CD14-positive monocyte (primary cell): Measurements from ENCODE around the gene RAB17. TPM values are rescaled to one million over a fixed set of nuclear protein-coding genes. Genes with fewer than 3 reads are reported as not detected.

Source experiments
- DNase-seq, 3 donors: peaks; one replicate each; pipeline ENCODE4 v3.0.0-alpha.2; 2011 to 2022
- H2AFZ ChIP-seq: 2 replicates; pipeline ENCODE4 v1.6.0; 2012; ENCODE audit warnings: mild to moderate bottlenecking, low read depth, low read length, inconsistent platforms; ENCODE audit not compliant: insufficient read depth, poor library complexity, severe bottlenecking
- H3K27ac ChIP-seq, 2 donors: 1 replicate in 1 of 2; 2 replicates in 1 of 2; pipeline ENCODE4 v1.5.1; 2012 to 2013; ENCODE audit warnings: low read length in 2 of 2, control low read depth in 1 of 2, inconsistent platforms in 1 of 2, low read depth in 1 of 2, mild to moderate bottlenecking in 1 of 2
- H3K27me3 ChIP-seq, 2 donors: one replicate each; pipeline versions ENCODE4 v1.6.0 to v1.6.1; 2011 to 2013; ENCODE audit warnings: low read length in 2 of 2; ENCODE audit not compliant: control insufficient read depth in 2 of 2, insufficient read depth in 2 of 2
- H3K36me3 ChIP-seq, 2 donors: replicated peaks in 1 of 2; 1 replicate in 1 of 2; 2 replicates in 1 of 2; pipeline versions ENCODE4 v1.5.1 to v1.6.1; 2012 to 2013; ENCODE audit warnings: low read length in 2 of 2, control low read depth in 1 of 2, inconsistent platforms in 1 of 2, mild to moderate bottlenecking in 1 of 2; ENCODE audit not compliant: insufficient read depth in 2 of 2, control insufficient read depth in 1 of 2
- H3K4me1 ChIP-seq, 2 donors: 1 replicate in 1 of 2; 2 replicates in 1 of 2; pipeline versions ENCODE4 v1.5.1 to v1.6.1; 2012 to 2013; ENCODE audit warnings: low read length in 2 of 2, control low read depth in 1 of 2, inconsistent platforms in 1 of 2, mild to moderate bottlenecking in 1 of 2, moderate library complexity in 1 of 2; ENCODE audit not compliant: insufficient read depth in 2 of 2, control insufficient read depth in 1 of 2
- H3K4me2 ChIP-seq: replicated peaks from 2 replicates; pipeline ENCODE3; 2012; ENCODE audit warnings: low read length, moderate library complexity, mild to moderate bottlenecking; ENCODE audit not compliant: poor library complexity, severe bottlenecking; ENCODE audit errors: extremely low read depth
- H3K4me3 ChIP-seq, 3 experiments: fragments of 200-600 bp in 1 of 3; sonication (generic) in 1 of 3; replicated peaks in 1 of 3; 1 replicate in 2 of 3; 2 replicates in 1 of 3; pipeline ENCODE4 v1.5.1; 2011 to 2013; ENCODE audit warnings: low read length in 3 of 3, mild to moderate bottlenecking in 3 of 3, control low read depth in 2 of 3, low read depth in 2 of 3, inconsistent platforms in 1 of 3, moderate library complexity in 1 of 3
- H3K79me2 ChIP-seq: 2 replicates; pipeline ENCODE4 v1.6.0; 2012; ENCODE audit warnings: mild to moderate bottlenecking, control low read depth, inconsistent platforms, low read length, moderate library complexity; ENCODE audit not compliant: insufficient read depth
- H3K9ac ChIP-seq: 2 replicates; pipeline ENCODE4 v1.6.0; 2017; ENCODE audit warnings: low read length, mild to moderate bottlenecking; ENCODE audit not compliant: insufficient read depth, poor library complexity, severe bottlenecking
- H3K9me3 ChIP-seq, 2 donors: replicated peaks in 1 of 2; 1 replicate in 1 of 2; 2 replicates in 1 of 2; pipeline versions ENCODE4 v1.5.1 to v1.6.1; 2012 to 2013; ENCODE audit warnings: low read length in 2 of 2, control low read depth in 1 of 2; ENCODE audit not compliant: control insufficient read depth in 1 of 2, insufficient read depth in 1 of 2
- H4K20me1 ChIP-seq: 2 replicates; pipeline ENCODE4 v1.6.0; 2012; ENCODE audit warnings: mild to moderate bottlenecking, low read length, control low read depth, moderate library complexity; ENCODE audit not compliant: insufficient read depth
- H3K27ac Mint-ChIP-seq, 7 donors: one replicate each; pipeline ENCODE4 v1.8.0; 2020; ENCODE audit warnings: mild to moderate bottlenecking in 7 of 7, mixed read lengths in 7 of 7, moderate library complexity in 6 of 7, inconsistent platforms in 2 of 7
- H3K27me3 Mint-ChIP-seq, 3 donors: one replicate each; pipeline ENCODE4 v1.8.0; 2021 to 2022; ENCODE audit warnings: low read depth in 3 of 3, mild to moderate bottlenecking in 3 of 3, mixed read lengths in 3 of 3, moderate library complexity in 3 of 3, inconsistent platforms in 1 of 3
- H3K36me3 Mint-ChIP-seq, 2 donors: one replicate each; pipeline ENCODE4 v1.8.0; 2020; ENCODE audit warnings: mixed read lengths in 2 of 2, inconsistent platforms in 1 of 2, mild to moderate bottlenecking in 1 of 2
- H3K4me1 Mint-ChIP-seq: one replicate; pipeline ENCODE4 v1.8.0; 2020; ENCODE audit warnings: mild to moderate bottlenecking, mixed read lengths
- H3K4me3 Mint-ChIP-seq, 2 donors: one replicate each; pipeline ENCODE4 v1.8.0; 2020; ENCODE audit warnings: mild to moderate bottlenecking in 2 of 2, mixed read lengths in 2 of 2, moderate library complexity in 1 of 2
- H3K9me3 Mint-ChIP-seq, 7 donors: one replicate each; pipeline ENCODE4 v1.8.0; 2020 to 2022; ENCODE audit warnings: mixed read lengths in 7 of 7, mild to moderate bottlenecking in 6 of 7, moderate library complexity in 6 of 7, inconsistent platforms in 2 of 7
- CTCF ChIP-seq: fragments of 200-600 bp; IDR thresholded peaks from one replicate; pipeline ENCODE4 v1.8.0; 2022; ENCODE audit warnings: antibody characterized with exemption, mild to moderate bottlenecking
- WGBS: methylation state at CpG from one replicate; pipeline ENCODE4 v1.1.5; 2013; ENCODE audit warnings: missing lambda C conversion rate; ENCODE audit not compliant: insufficient coverage; 5-methylcytosine and 5-hydroxymethylcytosine counted together
- intact Hi-C, 2 donors: fragments of 100-400 bp; cut with micrococcal nuclease; formaldehyde crosslinking; loops; one replicate each; pipeline versions ENCODE4 v1.15.0 to v1.15.1; 2023
- polyA plus RNA-seq, 3 donors: library from polyadenylated mRNA; depleted of rRNA in 1 of 3; unstranded in 2 of 3; stranded (reverse) in 1 of 3; fragments of 300-500 nt in 2 of 3; fragments of >200 nt in 1 of 3; fragmentation: Illumina TruSeq in 2 of 3; gene quantifications; 1 replicate in 2 of 3; 2 replicates in 1 of 3; pipeline ENCODE4 v1.2.3, GENCODE V29; 2012 to 2021

The RAB17 gene
- polyA plus RNA-seq, 3 donors: 0.13 to 0.35 TPM; not detected in 1

- Histone ChIP-seq H3K4me1 (no peaks in the 10 kb centered on the region), H3K4me3 (no peak overlapping the region), H3K27me3 (no peaks in the 10 kb centered on the region), H3K36me3 (no peaks in the 10 kb centered on the region), H3K9me3 (peaks cover 22 to 26% of the 10 kb centered on the region in 2 donors), H4K20me1 (no peaks in the 10 kb centered on the region), H3K27ac (no peak overlapping the region), H3K79me2 (no peaks in the 10 kb centered on the region), H2AFZ (no peak overlapping the region), H3K9ac (no peak overlapping the region), H3K4me2 (no peak overlapping the region)
- Mint-ChIP-seq H3K27me3 (peaks cover 11 to 15% (median 13%) of the 10 kb centered on the region in 3 donors), H3K36me3 (no peaks in the 10 kb centered on the region), H3K27ac (no peak overlapping the region), H3K4me3 (no peak overlapping the region), H3K9me3 (peaks cover 6 to 31% (median 17%) of the 10 kb centered on the region in 7 donors), H3K4me1 (no peaks in the 10 kb centered on the region)
- WGBS: 88% methylated on average over 16 of the region's 16 CpGs
- no peak for TF ChIP-seq CTCF
- intact Hi-C loops: no loop called here
- no peak for DNase-seq
Measured at GRCh38 chr2:237551071-237551574, 39.4 kb downstream of the RAB17 start.

GRCh38 chr2:237549643-237550415 is 40.7 kb downstream of the RAB17 start:
- H3K4me3 Mint-ChIP-seq: no peak overlapping the region
- no peak for DNase-seq
- H3K4me1 ChIP-seq: no peaks in the 10 kb centered on the region
- peaks cover 0 to 2% of the 10 kb centered on the region in 2 donors for H3K27me3 ChIP-seq
- WGBS: 85% methylated on average over 17 of the region's 17 CpGs
- no peak overlapping the region for H3K4me3 ChIP-seq
- peaks cover 13 to 15% of the 10 kb centered on the region in 2 donors for H3K9me3 ChIP-seq
- peaks cover 11 to 15% (median 13%) of the 10 kb centered on the region in 3 donors for H3K27me3 Mint-ChIP-seq
- peaks cover 6 to 20% (median 12%) of the 10 kb centered on the region in 7 donors for H3K9me3 Mint-ChIP-seq
- H2AFZ ChIP-seq: no peak overlapping the region
- H3K4me1 Mint-ChIP-seq: no peaks in the 10 kb centered on the region
- no peaks in the 10 kb centered on the region for H3K79me2 ChIP-seq
- no peaks in the 10 kb centered on the region for H3K36me3 ChIP-seq
- TF ChIP-seq CTCF: no peak
- H3K27ac ChIP-seq: no peak overlapping the region
- no peaks in the 10 kb centered on the region for H3K36me3 Mint-ChIP-seq
- no peaks in the 10 kb centered on the region for H4K20me1 ChIP-seq
- intact Hi-C loops: no loop called here
- no peak overlapping the region for H3K9ac ChIP-seq
- no peak overlapping the region for H3K4me2 ChIP-seq
- H3K27ac Mint-ChIP-seq: no peak overlapping the region
